IPS-NIHi7 (cell line): ENCODE results near the gene MATN1.
"Not testable (repeated sequence)": the region's sequence is repeated elsewhere in the genome, so short reads cannot be mapped to it uniquely, and the experiment has no call there.

Experiments used
- DNase-seq: peaks from one replicate; pipeline ENCODE4 v3.0.0; 2012; ENCODE audit warnings: mixed read lengths; ENCODE audit errors: extremely low spot score

Gene MATN1

GRCh38 chr1:30723331-30723755 is at the start of gene MATN1:
Gene MATN1 (minus strand): TSS chr1:30723585. CDS start chr1:30723551, 34 bp downstream.
- DNase-seq: no peak

- no peak for DNase-seq
These were observed 47.6 kb upstream of the MATN1 start for GRCh38 chr1:30771005-30771404.

GRCh38 chr1:30770150-30770549 is 46.8 kb upstream of the MATN1 start:
- DNase-seq: no peak

- DNase-seq: no peak
These were observed 45.7 kb upstream of the MATN1 start for GRCh38 chr1:30768830-30769718.

DNA sequence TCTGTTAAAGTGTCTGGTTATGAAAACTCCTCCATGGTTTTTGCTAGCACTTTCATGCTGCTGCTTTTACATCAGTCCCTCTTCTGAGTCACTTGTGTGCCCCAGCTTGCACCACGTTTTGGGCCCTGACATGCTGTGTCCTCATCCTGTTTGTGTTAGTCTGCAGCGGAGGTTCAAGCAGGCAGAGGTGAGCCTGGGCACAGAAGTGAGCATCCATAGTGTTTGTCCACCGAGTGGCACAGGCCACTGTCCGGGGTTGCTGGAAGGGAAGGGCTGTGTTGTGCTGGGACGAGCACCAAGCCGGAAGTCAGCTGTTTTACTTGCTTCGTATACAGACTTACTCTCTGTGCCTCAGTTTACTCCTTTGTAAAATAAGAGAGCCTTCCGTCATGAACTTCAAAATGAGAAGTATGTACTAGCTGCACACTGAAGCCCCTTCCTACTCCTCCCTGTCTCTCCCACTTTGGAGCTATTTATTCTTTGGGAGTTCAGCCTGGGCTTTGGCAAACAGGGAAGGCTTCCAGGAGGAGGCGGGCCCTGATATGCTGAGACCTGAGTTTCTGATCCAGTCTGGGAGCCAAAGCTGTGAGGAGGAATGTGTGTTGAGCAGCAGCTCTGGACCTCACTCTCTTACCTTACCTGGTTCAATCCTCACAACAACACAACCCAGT is 44.9 kb upstream of the MATN1 start:
- DNase-seq: no peak

- not testable (repeated sequence) for DNase-seq
These were observed 43.6 kb upstream of the MATN1 start for GRCh38 chr1:30766948-30767347.

DNA sequence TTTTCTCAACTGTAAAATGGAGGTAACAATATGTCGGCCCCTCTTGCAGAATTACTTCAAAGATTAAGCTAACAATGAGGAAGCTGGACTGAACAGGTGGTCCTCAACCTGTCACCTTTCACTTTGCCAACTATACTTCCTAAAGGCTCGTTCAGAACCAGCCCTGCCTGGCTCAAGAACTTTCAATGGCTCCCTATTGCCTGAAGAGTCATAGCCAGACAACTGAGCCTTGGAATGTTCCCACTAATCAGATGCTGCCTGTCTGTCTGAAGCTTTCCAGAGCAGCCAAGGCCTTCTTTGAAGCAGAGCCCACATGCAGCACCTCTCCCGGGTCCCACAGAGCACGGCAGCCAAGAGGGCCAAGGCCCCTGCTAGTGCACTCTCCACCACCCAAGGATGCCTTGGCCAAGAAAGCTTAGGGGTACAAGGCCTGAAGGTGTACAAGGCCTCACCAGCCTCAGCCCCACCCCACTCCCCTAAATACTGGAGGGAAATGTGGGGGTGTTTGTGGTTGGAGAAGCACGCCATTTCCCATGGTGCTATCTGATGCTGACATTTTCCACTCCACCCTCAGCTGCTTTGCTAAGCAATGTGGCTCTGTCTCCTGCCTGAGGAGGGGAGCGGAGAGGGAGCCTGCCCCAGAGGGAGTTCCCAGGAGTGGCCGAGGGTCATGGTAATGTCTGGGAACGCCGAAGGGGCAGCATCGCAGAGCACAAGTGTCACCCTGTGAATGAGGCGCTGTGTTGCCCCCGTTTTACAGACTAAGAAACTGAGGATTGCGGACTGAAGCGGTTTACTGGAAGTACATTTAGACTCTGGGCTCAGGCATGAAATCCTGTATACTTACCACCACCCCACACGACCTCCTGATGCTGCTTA is 42.4 kb upstream of the MATN1 start:
- no peak for DNase-seq

- DNase-seq: no peak
These were observed 41.7 kb upstream of the MATN1 start for GRCh38 chr1:30764939-30765555.

DNA sequence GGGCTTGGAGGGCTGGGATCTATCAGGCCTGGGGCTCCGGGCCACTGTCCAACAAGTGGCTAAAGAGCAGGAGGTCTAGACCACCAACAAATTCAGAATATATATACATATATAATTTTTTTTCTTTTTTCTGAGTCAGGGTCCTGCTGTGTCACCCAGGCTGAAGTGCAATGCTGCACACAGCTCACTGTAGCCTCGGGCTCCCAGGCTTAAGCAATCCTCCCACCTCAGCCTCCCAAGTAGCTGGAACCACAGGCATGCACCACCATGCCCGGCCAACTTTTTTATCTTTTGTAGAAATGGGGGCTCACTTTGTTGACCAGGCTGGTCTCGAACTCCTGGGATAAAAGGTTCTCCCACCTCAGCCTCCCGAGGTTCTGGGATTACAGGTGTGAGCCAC is 41.0 kb upstream of the MATN1 start:
- DNase-seq: no peak

GRCh38 chr1:30763651-30764248 is 40.4 kb upstream of the MATN1 start:
- DNase-seq: no peak

GRCh38 chr1:30762930-30763650 is 39.7 kb upstream of the MATN1 start:
- no peak for DNase-seq

GRCh38 chr1:30762152-30762929 is 39.0 kb upstream of the MATN1 start:
- DNase-seq: no peak

DNA sequence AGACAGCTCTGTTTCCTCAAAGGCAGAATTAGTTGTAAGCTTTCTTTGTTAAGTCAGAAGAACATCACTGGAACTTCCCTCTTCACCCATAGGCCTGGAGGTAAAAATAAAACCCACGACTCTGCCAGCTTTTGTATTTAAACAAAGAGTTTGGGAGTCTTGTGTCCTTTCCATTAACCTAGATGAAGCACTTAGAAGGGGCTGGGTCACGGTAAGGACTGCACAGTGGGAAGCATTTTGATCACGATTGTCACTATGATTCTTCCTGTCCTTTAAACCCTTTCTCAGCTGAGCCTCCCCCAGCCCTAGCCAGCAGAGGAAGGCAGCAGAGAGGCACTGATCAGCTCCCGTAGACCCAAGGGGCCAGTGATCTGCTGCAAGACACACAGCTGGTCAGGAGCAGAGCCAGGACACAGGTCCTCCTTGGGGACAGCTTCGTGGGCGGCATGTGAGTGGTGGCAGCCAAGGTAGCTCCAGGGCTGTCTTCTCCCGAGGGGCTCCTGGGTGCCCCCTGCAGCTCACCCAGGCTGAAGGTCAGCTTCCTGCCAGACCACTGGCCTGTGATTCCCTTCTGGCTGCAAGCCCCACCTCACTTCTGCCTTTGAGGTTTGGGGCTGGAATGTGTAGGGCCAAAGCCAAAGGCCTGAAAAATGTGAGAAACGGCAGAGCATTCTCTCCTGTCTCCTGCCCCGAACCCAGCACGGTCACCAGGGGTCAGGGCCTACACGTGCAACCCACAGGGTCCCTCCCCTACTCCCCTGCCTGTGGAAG is 38.2 kb upstream of the MATN1 start:
- DNase-seq: peak; percentile 47

GRCh38 chr1:30760596-30761324 is 37.4 kb upstream of the MATN1 start:
- no peak for DNase-seq

- DNase-seq: no peak
These were observed 36.4 kb upstream of the MATN1 start for GRCh38 chr1:30759718-30760281.

GRCh38 chr1:30758785-30759380 is 35.5 kb upstream of the MATN1 start:
- DNase-seq: no peak

GRCh38 chr1:30758121-30758688 is 34.8 kb upstream of the MATN1 start:
- no peak for DNase-seq
